H9 (cell line): Measurements from ENCODE around the gene LTK. TPM values are rescaled to one million over a fixed set of nuclear protein-coding genes. Genes with fewer than 3 reads are reported as not detected.

Experiments used
- DNase-seq: peaks from one replicate; pipeline ENCODE4 v3.0.0-alpha.2; 2017
- H2AFZ ChIP-seq: one replicate; pipeline ENCODE4 v1.6.1; 2013; ENCODE audit warnings: mild to moderate bottlenecking, low read length, control low read depth, moderate library complexity
- H2AK5ac ChIP-seq: 2 replicates; pipeline ENCODE4 v1.6.1; 2013; ENCODE audit warnings: low read length, control low read depth, mixed read lengths; ENCODE audit not compliant: insufficient read length
- H2BK120ac ChIP-seq: one replicate; pipeline ENCODE4 v1.6.1; 2013; ENCODE audit warnings: low read depth, mild to moderate bottlenecking, low read length, control low read depth, inconsistent platforms; ENCODE audit not compliant: poor library complexity, severe bottlenecking
- H2BK12ac ChIP-seq: 2 replicates; pipeline ENCODE4 v1.6.1; 2013; ENCODE audit warnings: low read length, control low read depth, mixed read lengths, low read depth; ENCODE audit not compliant: insufficient read length
- H2BK15ac ChIP-seq: 2 replicates; pipeline ENCODE4 v1.6.1; 2013; ENCODE audit warnings: low read depth, low read length, control low read depth
- H2BK20ac ChIP-seq: one replicate; pipeline ENCODE4 v1.6.1; 2013; ENCODE audit warnings: low read depth, mild to moderate bottlenecking, low read length, control low read depth, inconsistent platforms; ENCODE audit not compliant: poor library complexity, severe bottlenecking
- H2BK5ac ChIP-seq: 2 replicates; pipeline ENCODE4 v1.6.1; 2013; ENCODE audit warnings: low read length, control low read depth, mixed read lengths; ENCODE audit not compliant: insufficient read length
- H3K14ac ChIP-seq: 2 replicates; pipeline ENCODE4 v1.6.1; 2013; ENCODE audit warnings: low read length, control low read depth; ENCODE audit not compliant: insufficient read depth
- H3K18ac ChIP-seq: 2 replicates; pipeline ENCODE4 v1.6.1; 2013; ENCODE audit warnings: low read depth, mild to moderate bottlenecking, mixed read lengths, low read length, control low read depth; ENCODE audit not compliant: insufficient read length
- H3K23ac ChIP-seq: 2 replicates; pipeline ENCODE4 v1.6.1; 2013; ENCODE audit warnings: low read length, control low read depth, mixed read lengths, low read depth; ENCODE audit not compliant: insufficient read length
- H3K23me2 ChIP-seq: 2 replicates; pipeline ENCODE4 v1.6.1; 2013; ENCODE audit warnings: low read depth, mild to moderate bottlenecking, mixed read lengths, low read length, control low read depth; ENCODE audit not compliant: insufficient read length, poor library complexity, severe bottlenecking
- H3K27ac ChIP-seq: 2 replicates; pipeline ENCODE4 v1.5.1; 2013; ENCODE audit warnings: low read length, control low read depth, mixed read lengths, low read depth; ENCODE audit not compliant: insufficient read length
- H3K27me3 ChIP-seq: 2 replicates; pipeline ENCODE4 v1.6.1; 2013; ENCODE audit warnings: low read length, control low read depth, inconsistent platforms; ENCODE audit not compliant: insufficient read depth
- H3K4ac ChIP-seq: 2 replicates; pipeline ENCODE4 v1.6.1; 2013; ENCODE audit warnings: low read depth, mild to moderate bottlenecking, control low read depth, inconsistent platforms, low read length, moderate library complexity
- H3K4me1 ChIP-seq: 2 replicates; pipeline ENCODE4 v1.6.1; 2013; ENCODE audit warnings: low read length, control low read depth, inconsistent platforms; ENCODE audit not compliant: insufficient read depth
- H3K4me2 ChIP-seq: 2 replicates; pipeline ENCODE4 v1.6.1; 2013; ENCODE audit warnings: low read length, control low read depth, mixed read lengths; ENCODE audit not compliant: insufficient read length, insufficient read depth
- H3K56ac ChIP-seq: 2 replicates; pipeline ENCODE4 v1.6.1; 2013; ENCODE audit warnings: low read depth, mild to moderate bottlenecking, mixed read lengths, low read length, control low read depth; ENCODE audit not compliant: insufficient read length
- H3K79me1 ChIP-seq: 2 replicates; pipeline ENCODE4 v1.6.1; 2013; ENCODE audit warnings: low read depth, mild to moderate bottlenecking, moderate library complexity, low read length, control low read depth, inconsistent platforms; ENCODE audit not compliant: insufficient read depth, poor library complexity, severe bottlenecking
- H3K79me2 ChIP-seq: 2 replicates; pipeline ENCODE4 v1.6.1; 2013; ENCODE audit warnings: low read length, control low read depth, inconsistent platforms; ENCODE audit not compliant: insufficient read depth
- H3K9ac ChIP-seq: 2 replicates; pipeline ENCODE4 v1.6.1; 2013; ENCODE audit warnings: low read length, control low read depth, mixed read lengths; ENCODE audit not compliant: insufficient read length; ENCODE audit errors: extremely low read depth
- H3K9me3 ChIP-seq: one replicate; pipeline ENCODE4 v1.6.1; 2013; ENCODE audit warnings: low read depth, low read length, inconsistent platforms; ENCODE audit not compliant: control insufficient read depth
- H3T11ph ChIP-seq: one replicate; pipeline ENCODE4 v1.6.1; 2013; ENCODE audit warnings: mild to moderate bottlenecking, low read length, control low read depth, inconsistent platforms
- H4K20me1 ChIP-seq: one replicate; pipeline ENCODE4 v1.6.1; 2013; ENCODE audit not compliant: control insufficient read depth, insufficient read length, insufficient read depth
- H4K5ac ChIP-seq: 2 replicates; pipeline ENCODE4 v1.6.1; 2013; ENCODE audit warnings: low read depth, mild to moderate bottlenecking, mixed read lengths, low read length, control low read depth; ENCODE audit not compliant: insufficient read length
- H4K8ac ChIP-seq: replicated peaks from 2 replicates; pipeline ENCODE4 v1.6.1; 2013; ENCODE audit warnings: low read length, control low read depth, mixed read lengths, low read depth; ENCODE audit not compliant: insufficient read length
- H4K91ac ChIP-seq: 2 replicates; pipeline ENCODE4 v1.6.1; 2013; ENCODE audit warnings: low read depth, mild to moderate bottlenecking, moderate library complexity, mixed read lengths, low read length, control low read depth; ENCODE audit not compliant: insufficient read length
- H3K27ac Mint-ChIP-seq, 3 experiments: 2 replicates in 2 of 3; 3 replicates in 1 of 3; pipeline ENCODE4 v1.8.0; 2020 to 2021; ENCODE audit warnings: mixed read lengths in 3 of 3, mild to moderate bottlenecking in 1 of 3, moderate library complexity in 1 of 3
- H3K27me3 Mint-ChIP-seq: 2 replicates; pipeline ENCODE4 v1.8.0; 2021; ENCODE audit warnings: low read depth, mild to moderate bottlenecking, moderate library complexity, mixed read lengths
- H3K36me3 Mint-ChIP-seq, 3 experiments: 2 replicates in 2 of 3; 3 replicates in 1 of 3; pipeline ENCODE4 v1.8.0; 2020 to 2021; ENCODE audit warnings: low read depth in 3 of 3, mixed read lengths in 3 of 3; ENCODE audit not compliant: insufficient read depth in 1 of 3
- H3K4me1 Mint-ChIP-seq, 2 experiments: 2 replicates each; pipeline ENCODE4 v1.8.0; 2020; ENCODE audit warnings: mixed read lengths in 2 of 2
- H3K4me3 Mint-ChIP-seq, 2 experiments: 2 replicates in 1 of 2; 3 replicates in 1 of 2; pipeline ENCODE4 v1.8.0; 2020 to 2021; ENCODE audit warnings: mild to moderate bottlenecking in 2 of 2, mixed read lengths in 2 of 2, moderate library complexity in 1 of 2
- H3K9me3 Mint-ChIP-seq, 2 experiments: 2 replicates in 1 of 2; 3 replicates in 1 of 2; pipeline ENCODE4 v1.8.0; 2020; ENCODE audit warnings: mild to moderate bottlenecking in 2 of 2, mixed read lengths in 2 of 2, moderate library complexity in 1 of 2
- CTCF ChIP-seq: fragments of 200-600 bp; sonication (generic); conservative IDR thresholded peaks from 3 replicates; pipeline ENCODE4 v1.8.0; 2021; ENCODE audit warnings: antibody characterized with exemption, mild to moderate bottlenecking
- WGBS: extraction: QIAGEN DNeasy Blood & Tissue Kit; methylation state at CpG from one replicate; pipeline ENCODE4 v1.1.7; 2013; ENCODE audit warnings: missing lambda C conversion rate, low lambda C conversion rate, mixed read lengths; ENCODE audit not compliant: insufficient read length; ENCODE audit errors: extremely low coverage; 5-methylcytosine and 5-hydroxymethylcytosine counted together
- total RNA-seq: library from RNA; stranded (reverse); gene quantifications from 2 replicates; pipeline ENCODE4 v1.2.1, GENCODE V29; 2021

Gene LTK
- total RNA-seq, 1 experiment from 2014 or later, result 0.31 TPM

DNA sequence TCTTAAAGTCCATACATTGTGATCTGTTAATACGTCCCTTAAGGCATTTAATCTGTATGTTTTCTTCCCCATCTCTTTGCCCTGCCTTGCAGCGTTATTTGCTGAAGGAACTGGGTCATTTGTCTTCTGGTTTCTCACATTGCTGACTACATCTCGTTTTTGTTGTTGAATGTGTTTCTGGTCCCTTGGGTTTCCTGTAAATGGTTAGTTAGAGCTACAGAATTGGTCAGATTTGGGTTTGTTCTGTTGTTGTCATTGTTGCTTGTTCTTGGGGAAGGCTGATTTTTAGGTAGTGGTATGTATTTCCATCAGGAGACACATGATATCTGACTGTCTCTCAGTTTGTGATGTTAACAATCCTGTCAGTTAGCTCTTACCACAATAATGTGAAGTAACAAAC, 46.9 kb downstream of the LTK start:
- H2AK5ac ChIP-seq, result no peak overlapping the region
- no peak overlapping the region for H3K14ac ChIP-seq
- H3K9ac ChIP-seq, result no peak overlapping the region
- H3K4ac ChIP-seq, result no peak overlapping the region
- no CpG with 5 or more reads among the region's 3 CpGs for WGBS
- no peak overlapping the region for H2BK5ac ChIP-seq
- H2AFZ ChIP-seq, result no peak overlapping the region
- H2BK15ac ChIP-seq, result no peak overlapping the region
- H2BK120ac ChIP-seq, result no peak overlapping the region
- H3K4me2 ChIP-seq, result no peak overlapping the region
- no peaks in the 10 kb centered on the region for H4K20me1 ChIP-seq
- no peak overlapping the region for H3T11ph ChIP-seq
- no peak for TF ChIP-seq CTCF
- H3K56ac ChIP-seq, result no peak overlapping the region
- Mint-ChIP-seq H3K36me3 (peaks cover 44 to 81% (median 77%) of the 10 kb centered on the region in 3 experiments; a peak in 6 of 7 replicates), H3K9me3 (no peaks in the 10 kb centered on the region), H3K27me3 (no peaks in the 10 kb centered on the region), H3K27ac (no peak overlapping the region), H3K4me3 (no peak overlapping the region), H3K4me1 (no peaks in the 10 kb centered on the region)
- no peak overlapping the region for H3K27ac ChIP-seq
- no peak overlapping the region for H3K23ac ChIP-seq
- no peaks in the 10 kb centered on the region for H3K79me2 ChIP-seq
- H4K8ac ChIP-seq, result no peak overlapping the region
- H3K23me2 ChIP-seq, result no peaks in the 10 kb centered on the region
- H3K9me3 ChIP-seq, result no peaks in the 10 kb centered on the region
- no peak for DNase-seq
- H3K79me1 ChIP-seq, result no peaks in the 10 kb centered on the region
- H3K4me1 ChIP-seq, result no peaks in the 10 kb centered on the region
- H4K5ac ChIP-seq, result no peak overlapping the region
- H4K91ac ChIP-seq, result no peak overlapping the region
- no peak overlapping the region for H2BK20ac ChIP-seq
- no peak overlapping the region for H2BK12ac ChIP-seq
- H3K18ac ChIP-seq, result no peak overlapping the region
- H3K27me3 ChIP-seq, result no peaks in the 10 kb centered on the region
